GM18861 (cell line): ENCODE results near the gene RFC2.

Source experiments
- ATAC-seq: cut with Tn5 transposase; IDR thresholded peaks from one replicate; pipeline ENCODE4 v1.9.1; 2021; ENCODE audit not compliant: unreplicated experiment

The RFC2 gene

DNA sequence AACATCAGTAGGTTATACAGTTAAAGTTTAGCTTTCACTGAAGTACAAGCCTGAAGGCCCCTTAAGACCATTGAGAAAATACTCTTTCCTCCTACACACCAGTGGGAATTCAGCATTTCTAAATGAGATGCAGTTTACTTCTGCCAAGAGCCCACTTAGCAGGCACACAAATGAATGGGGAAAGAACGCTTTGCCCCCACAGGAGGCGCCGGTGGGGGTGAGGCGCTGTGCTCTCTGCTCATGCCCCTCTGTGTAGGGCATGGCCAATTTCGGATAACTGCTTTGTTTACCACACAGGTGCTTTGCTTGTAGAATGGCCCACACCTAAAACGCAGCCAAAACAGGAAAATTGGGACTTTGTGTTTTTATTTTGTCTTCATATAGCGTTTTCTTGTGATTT is 60.3 kb downstream of the RFC2 start:
- no peak for ATAC-seq

DNA sequence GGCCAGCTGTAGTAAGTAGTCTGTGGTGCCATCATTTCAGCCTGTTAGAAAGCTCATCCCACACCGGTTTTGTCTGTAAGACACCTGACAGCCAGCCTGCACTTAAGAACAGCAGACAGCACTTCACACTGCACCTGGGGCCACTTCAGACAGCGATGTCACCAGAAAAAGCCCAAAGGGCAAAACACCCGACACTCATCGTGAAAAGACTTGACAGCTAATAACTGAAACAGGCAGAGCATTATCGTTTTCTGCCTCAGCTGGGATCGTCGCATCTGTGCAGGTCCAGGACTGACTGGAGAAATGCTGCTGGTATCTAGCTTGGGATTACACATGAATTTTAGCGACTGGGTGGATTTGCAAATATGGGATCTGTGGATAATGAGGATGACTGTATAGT is 61.1 kb downstream of the RFC2 start:
- no peak for ATAC-seq

DNA sequence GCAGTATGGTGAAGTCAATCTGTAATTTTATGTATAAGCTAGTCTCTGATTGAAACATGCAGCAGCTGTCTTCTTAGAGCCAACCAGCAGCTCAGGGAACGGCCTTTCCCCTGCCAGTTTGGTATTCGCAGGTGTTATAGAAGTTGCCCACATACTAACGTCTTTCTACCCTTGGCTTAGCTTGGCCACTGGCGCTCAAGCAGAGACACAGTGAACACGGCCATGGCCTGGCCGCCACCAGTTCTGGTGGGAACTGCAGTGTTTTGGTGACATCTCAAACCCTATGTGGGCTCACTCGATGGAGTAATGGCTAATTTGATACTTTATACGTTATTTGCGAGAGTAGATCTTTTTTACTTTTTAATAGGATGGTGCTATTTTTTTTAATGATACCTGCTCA is 63.0 kb downstream of the RFC2 start:
- no peak for ATAC-seq

DNA sequence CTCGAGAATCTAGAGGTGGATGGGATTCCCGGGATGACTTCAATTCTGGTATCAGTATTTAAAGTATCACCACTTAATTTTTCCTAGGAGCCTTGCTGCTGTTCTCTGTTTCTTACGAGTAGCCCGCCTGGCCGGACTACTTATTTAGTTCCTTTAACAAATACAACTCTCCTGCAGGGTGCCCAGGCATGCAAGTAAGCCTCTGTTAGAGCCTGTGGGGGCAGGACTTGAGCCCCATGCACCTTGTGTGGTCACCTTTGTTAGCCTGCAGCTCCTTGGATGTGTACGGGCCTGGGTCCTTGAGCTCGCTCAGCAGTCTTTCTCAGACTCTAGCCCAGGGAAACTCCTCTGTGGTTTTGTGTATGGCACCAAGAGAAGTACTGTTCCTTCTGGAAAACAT is 63.9 kb downstream of the RFC2 start:
- ATAC-seq, result no peak

DNA sequence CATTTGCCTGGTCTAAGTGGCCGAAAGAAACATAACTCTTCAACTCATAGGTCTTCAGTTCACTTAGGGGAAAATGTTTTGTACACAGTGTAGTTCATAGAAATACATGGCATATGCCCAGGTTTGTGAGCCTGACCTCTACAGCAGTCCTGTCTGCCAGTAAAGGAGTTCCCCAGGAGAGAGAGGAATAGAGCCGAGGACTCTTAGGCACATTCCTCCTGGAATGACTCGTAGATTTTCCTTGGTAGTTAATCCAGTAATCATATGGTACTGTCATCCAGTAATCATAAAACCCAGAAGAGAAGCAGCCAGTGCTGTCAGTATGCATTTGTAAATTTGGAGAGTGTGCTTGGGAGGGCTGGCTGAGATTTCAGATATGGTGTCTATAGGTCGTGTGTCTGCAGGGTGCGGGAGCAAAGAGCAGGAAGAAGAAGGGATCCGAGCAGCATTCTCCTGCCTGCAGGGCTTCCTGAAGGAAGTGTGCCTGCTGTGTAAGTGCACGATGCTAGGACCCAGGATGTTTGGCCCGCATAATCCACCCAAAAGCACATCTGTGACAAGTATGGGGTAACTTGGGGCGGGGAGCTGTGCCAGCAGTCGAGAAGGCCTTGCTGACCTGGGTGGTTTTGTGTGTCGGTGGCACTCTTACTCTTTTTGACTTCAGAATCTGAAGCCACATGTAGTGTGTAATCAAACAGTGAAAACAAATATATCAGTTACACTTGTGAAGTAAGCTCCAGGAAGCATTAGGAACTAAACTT is 66.1 kb downstream of the RFC2 start:
- no peak for ATAC-seq

DNA sequence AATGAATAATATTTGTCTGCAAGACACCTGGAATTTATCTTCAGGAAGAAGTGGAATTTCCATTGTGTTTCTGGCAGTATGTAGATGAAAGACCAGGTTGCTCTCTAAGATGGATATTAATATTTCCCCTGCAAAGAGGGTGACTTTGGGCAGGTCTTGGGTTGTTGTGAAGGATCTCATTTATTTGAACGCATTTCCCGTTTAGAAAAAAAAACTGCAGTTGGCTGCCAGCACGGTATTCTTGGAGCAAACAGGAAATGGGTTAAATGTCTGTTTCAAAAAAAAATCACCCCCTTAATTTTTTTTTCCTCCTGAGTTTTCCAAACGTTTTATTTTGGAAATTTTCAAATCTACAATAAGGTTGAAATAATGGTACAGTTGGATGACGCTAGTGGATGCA is 68.6 kb downstream of the RFC2 start:
- no peak for ATAC-seq

DNA sequence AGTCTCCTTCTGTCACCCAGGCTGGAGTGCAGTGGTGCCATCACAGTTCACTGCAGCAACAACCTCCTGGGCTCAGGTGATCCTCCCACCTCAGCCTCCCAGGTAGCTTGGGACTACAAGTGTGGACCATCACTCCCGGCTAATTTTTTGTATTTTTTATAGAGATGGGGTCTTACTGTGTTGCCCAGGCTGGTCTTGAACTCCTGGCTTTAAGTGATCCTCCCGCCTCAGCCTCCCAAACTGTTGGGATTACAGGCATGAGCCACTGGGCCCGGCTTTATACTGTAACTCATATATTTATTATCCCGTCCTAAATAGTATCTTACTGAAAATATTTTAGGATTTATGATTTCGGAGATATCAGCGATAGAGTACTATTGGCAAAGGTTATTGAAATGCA is 69.2 kb downstream of the RFC2 start:
- ATAC-seq, result no peak

DNA sequence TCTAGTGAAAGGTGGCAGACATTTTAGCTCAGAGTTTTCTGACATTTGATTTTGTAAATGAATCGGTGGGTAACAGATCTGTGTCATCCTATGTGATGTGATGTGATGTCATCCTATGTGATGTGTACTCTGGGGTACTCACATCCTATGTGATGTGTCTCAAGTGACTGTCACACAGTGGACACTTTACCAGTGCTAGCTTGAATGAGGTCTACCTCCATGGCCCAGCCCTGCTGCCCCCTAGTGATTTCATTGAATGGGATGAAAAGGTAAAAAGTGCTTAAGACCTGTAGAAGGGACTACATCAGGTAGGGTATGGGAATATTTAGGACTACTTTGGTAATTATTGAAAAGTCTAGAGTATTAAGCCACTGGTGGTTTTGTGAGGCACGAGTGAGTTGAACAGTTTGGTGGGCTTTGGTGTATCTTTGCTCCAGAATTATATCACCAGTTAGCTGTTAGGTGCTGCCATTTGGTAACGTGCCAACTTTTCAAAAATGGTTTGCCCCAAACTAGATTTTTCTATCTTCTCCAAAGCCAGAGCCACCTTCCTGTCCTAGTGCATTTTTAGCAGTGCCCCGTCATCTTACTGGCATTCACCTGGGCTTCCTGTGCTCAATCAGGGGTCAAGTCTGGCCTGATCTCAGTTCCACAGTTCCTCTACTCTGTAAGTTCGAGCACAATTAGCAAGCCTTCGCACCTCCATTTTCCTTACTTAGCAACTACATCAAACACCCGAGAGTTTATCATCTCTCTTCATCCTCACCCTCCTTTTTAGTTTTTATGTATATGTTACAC is 70.3 kb downstream of the RFC2 start:
- no peak for ATAC-seq

DNA sequence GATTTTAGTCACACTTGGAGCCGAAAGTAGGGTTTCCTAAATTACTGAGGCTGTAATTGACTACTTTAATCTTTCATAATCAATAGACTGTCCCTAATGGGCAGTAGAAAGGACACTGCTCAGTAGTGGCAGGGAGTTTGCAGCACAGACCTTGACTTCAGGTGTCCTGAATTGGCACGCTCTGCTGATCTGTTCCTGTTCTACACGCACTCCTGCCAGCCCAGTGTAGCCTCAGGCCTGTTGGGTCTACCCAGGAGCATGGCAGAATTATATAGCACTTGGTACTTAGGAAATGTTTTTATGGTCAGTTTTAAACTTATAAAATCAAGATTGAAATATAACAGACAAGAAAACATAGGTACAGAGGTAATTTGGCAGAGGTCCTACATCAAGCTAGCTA is 71.1 kb downstream of the RFC2 start:
- no peak for ATAC-seq

DNA sequence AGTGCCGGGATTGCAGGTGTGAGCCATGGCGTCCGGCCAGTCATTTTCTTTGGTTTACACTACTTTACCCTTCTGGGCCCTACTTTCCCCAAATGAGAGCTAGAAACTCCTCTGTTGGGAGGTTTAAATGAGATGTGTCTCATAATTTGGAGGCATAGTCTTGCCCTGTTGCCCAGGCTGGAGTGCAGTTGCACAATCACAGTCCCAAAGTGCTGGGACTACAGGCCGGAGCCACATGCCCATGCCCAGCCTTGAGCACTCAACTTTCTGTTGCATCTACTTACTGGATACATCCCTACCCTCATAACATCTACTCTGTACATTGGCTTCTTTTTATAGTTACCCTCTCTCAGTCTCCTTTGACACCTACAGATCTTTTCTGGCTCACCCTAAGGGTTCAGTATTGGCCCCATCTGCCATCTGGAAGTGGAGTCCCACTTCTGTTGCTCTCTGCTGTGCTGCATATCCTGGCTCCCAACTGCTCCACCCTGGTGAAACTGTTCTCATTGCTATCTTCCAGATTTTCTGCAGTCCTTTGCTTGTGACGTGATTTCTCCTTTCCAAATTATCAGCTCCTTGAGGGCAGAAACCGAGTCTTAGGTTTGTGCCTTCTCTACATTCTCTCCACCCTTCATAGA is 71.6 kb downstream of the RFC2 start:
- ATAC-seq, result no peak

DNA sequence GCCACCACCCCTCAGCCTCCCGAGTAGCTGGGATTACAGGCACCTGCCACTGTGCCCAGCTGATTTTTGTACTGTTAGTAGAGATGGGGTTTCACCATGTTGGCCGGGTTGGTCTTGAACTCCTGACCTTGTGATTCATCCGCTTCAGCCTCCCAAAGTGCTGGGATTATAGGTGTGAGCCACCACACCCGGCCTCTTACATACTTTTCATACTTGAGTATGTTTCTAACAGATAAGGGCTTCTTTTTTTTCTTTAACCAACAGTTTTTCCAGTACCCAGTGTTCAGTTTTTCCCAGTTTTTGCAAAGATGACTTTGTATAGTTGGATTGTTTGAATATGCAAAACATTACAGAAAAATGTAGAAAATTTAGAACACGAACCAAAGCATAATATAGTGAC is 72.4 kb downstream of the RFC2 start:
- no peak for ATAC-seq
